ENCODE measurements around the gene ZNF827.

The ZNF827 gene

DNA sequence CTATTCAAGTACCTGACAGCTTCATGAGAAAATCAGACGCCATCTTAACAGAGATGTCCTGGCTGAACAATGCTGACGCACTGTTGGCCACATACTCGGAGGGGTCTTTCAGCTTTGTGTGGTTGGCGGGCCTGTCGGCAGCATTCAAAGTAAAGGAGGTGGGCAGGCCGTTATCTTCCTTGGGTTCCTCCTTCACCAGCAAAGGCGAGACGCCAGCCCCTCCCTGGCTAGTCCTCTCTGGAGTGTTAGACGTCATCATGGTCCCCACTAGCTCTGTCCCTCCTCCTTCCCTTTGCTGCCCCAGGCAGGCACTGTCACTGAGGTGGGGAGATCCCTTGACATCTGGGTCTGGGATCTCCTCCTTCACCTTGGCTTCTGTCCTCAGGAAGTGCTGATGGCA lies 53.0 kb downstream of the ZNF827 start:
- DNase-seq = no peak

DNA sequence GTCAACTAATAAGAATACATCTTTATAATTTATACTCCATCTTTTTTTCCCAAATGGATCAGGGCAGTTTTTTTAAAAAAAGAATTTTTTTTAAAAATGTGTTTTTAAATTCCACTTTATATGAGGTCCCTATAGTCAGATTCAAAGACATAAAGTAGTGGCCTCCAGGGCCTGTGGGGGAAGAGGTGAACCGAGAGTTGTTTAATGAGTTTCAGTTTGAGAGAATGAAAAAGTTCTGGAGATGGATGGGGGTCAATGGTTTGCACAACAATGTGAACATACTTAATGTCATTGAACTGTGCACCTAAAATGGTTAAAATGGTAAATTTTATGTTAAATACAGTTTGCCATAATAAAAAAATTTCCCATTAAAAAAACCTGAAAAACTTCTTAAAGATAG lies 53.8 kb downstream of the ZNF827 start:
- DNase-seq = no peak

DNA sequence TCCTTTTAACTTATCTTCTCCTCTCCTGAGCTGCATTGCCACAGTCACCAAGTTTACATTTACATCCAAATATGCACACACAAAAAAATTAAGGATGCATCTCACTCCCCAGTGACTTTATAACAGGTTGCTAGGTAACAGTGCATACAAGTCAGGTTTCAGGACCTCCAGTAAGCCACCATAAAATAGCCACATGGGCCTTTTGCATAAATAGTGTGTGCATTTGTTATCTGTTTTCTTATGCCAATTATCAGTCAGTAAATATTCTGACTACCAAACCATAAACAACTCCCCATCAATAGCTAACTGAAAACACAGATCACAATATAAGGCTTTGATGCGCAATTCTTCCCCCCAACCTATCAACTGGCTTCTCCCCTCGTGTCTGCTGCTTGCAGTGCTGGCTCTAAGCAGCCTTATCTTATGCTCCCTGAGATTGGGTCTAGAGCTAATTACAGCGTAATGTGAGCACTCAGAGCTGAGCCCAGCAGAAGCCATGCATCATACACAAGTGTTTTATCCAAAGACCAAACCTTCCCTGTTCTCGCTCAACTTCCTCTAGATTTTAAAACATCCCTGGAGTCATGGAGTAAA lies 55.4 kb downstream of the ZNF827 start:
- no peak for DNase-seq

DNA sequence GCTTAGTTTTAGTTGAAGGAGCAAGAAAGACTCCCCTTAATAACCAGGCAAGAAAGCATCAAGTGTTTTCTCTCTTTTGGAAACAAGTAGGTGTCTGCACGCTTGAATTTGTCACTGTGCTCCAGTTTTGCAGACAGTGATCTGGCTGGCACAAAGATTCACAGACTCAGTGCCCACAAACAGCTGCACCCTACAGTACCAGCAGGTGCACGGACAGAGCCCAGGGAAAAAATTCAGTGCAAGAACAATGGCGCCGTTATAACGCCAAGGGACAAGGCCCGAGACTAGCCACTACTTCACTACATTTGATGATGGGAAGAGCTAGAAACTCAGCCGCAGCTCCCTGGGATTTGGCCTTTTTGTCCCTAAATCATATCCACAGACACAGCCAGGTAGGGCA lies 56.0 kb downstream of the ZNF827 start:
- DNase-seq = no peak

DNA sequence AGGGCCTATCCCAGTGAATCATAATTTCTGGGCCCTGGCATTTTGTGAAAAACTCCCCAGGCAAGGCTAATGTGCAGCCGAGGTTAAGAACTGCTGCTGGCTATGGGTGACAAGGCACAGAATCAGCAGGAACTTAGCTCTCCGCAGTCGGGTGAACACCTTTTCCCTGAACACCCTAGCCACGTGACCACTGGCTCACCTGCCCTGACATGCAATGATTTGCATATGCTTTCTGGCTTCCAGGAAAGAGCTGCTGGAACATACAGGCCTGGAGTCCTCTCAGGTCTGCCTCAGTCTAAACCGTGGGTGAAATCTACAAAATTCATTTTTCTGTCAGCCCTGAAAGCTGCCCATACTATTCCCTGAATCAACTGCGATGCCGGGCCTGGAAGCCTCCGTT lies 56.6 kb downstream of the ZNF827 start:
- DNase-seq = no peak

DNA sequence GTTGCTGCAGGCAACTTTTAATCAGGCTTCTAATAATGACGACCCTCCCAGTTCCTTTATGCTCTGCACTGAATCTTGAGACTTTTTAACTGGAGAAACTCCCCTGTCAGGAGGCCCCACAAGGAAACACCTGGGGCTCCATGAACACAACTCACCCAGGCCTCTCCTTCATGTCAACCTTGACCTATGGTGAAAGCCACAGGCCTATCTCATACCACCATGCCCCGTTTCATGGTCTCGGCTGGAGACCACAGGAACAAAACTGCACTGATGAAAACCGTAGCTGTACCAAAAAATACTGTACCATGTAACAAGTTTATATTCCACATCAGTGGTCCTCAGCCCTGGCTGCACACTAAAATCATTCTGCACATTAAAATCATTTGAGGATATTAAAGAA lies 57.0 kb downstream of the ZNF827 start:
- DNase-seq = no peak

DNA sequence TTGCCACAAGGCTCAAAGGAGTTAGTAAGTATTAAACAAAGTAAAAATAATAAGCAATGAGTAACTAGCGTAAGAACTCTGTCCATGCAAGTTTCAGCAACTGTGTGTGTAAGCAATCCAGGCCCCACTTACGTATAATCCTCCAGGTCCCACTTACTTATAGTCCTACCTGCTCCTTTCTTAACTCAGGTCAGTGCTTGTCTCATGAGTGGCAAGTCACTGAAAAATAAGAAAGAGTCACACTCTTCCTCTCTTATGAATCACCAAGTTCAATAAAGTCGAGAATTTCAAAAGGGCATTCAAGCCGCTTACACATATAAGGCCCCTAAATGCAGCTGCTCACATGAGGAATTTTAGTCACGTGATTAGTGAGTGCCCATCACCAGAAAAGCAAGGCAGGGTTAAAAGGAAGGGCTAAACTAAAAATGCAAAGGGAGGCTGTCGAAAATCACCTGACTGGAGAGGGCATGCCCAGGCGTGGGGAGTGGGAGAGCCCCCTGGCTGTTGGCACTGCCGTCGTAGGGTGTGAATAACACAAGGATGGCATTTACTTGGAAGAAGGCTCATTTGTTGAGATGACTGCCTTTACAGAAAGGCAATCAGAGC lies 58.2 kb downstream of the ZNF827 start:
- DNase-seq = no peak

DNA sequence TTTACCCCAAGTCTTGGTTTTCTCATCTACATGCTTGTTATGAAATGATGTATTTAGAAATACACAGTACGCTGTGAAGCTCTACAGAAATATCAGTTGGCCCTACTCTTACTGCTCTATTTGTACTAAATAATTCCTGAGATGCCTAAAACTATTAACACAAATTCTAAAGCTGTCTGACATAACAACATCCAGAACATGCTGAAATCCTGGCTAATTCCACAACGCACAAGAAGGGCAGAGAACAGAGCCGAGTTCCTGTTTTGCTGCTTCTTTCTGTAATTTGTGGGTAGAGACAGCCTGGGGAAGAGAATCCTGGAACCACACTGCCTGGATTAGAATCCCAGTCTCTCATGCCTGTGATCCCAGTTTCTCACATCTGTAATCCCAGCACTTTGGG lies 59.0 kb downstream of the ZNF827 start:
- no peak for DNase-seq

DNA sequence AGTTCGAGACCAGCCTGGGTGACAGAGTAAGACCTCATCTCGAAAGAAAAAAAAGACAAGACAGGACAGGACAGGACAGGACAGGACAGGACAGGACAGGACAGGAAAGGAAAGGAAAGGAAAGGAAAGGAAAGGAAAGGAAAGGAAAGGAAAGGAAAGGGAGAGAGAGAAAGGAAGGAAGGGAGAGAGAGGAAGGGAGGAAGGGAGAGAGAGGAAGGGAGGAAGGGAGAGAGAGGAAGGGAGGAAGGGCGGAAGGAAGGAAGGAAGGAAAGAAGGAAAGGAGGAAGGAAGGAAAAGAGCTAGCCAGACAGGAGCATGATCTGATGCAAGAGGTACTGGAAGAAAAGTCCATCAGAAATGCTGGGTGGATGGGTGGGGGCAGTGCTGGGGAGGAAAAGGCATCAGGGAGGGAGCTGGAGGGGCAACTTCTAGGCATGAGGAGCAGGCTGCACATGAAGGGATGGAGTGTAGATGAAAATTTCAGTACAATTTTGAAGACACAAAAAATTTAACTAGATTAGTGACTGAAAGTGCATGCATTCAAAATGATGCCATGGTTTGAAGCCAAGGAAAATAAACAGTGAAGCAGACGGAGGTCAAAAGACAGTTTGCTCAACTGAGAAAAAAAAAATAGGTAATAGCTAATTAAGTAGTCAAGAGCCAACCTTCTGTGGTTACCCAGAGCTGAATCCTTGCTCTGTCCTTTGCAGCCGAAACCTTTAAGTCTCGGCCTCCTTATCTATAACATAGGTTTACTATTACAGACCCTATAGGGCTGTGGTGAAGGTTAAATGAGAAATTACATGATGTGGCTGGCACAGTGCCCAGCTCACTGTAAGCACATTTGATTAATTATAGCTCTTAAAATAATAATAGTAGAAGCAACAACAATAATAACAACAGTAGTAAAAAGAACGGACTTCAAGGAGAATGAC lies 59.9 kb downstream of the ZNF827 start:
- no peak for DNase-seq

DNA sequence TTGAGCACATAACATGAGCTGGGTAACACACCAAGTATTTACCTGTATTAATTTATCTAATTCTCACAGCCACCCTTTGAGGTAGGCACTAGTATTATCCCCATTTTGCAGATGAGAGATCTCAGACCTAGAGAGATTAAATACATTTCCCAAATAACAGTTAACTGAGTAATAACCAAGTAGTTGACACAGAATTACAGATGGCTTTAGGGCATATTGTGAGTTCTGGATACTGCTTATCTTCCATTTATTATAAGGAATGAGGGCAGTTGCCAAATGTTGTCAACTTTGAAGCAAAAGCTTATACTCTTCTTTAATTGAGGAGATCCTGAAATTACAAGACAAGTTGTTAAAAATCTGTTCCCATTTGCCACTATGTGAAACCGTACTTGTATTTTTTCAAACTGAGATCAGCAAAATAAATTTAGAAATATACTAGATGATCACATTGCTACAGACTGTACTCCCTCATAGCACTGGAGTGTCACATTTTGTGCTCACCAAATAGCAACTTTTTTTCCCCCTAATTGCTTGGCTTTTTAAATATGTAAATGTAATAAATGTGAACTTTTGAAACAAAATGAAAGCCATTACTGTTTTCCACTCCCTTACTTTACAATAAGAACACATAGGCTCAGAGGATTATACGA lies 62.0 kb downstream of the ZNF827 start:
- DNase-seq = no peak

DNA sequence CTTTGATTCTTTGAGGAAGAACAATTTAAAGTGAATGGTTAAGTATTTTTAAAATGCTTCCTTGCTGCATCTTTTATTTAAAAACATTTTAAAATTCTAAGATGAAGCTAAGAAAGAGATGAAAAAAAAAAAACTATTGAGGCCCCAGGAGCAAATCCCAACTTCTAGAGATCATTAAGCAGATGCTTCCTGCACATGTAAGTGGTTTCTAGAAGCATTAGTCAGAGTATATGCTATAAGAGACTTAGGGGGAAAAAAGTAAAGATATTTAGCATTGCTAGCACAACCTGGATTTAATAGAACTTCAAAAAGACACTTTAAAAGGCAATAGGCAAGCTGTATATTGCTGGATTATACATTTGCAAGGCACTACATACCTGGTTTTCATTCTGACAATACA lies 64.7 kb downstream of the ZNF827 start:
- DNase-seq = no peak

DNA sequence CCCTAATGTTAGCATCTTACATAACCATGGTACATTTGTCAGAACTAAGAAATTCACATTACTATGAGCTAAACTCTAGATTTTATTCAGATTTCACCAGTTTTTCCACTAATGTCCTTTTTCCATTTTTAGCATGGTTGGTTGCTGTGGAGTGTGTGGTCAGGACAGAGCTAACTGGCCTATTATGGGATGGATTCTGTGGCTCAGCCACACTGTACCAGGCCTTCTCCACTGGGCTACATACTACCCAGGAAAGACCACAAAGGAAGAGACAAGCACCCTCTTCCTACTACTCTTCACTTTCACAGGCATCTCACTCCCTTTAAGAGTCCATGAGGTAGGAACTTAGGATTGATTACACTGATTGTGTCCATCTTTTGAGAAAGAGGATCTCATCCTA lies 67.4 kb downstream of the ZNF827 start:
- DNase-seq = no peak

DNA sequence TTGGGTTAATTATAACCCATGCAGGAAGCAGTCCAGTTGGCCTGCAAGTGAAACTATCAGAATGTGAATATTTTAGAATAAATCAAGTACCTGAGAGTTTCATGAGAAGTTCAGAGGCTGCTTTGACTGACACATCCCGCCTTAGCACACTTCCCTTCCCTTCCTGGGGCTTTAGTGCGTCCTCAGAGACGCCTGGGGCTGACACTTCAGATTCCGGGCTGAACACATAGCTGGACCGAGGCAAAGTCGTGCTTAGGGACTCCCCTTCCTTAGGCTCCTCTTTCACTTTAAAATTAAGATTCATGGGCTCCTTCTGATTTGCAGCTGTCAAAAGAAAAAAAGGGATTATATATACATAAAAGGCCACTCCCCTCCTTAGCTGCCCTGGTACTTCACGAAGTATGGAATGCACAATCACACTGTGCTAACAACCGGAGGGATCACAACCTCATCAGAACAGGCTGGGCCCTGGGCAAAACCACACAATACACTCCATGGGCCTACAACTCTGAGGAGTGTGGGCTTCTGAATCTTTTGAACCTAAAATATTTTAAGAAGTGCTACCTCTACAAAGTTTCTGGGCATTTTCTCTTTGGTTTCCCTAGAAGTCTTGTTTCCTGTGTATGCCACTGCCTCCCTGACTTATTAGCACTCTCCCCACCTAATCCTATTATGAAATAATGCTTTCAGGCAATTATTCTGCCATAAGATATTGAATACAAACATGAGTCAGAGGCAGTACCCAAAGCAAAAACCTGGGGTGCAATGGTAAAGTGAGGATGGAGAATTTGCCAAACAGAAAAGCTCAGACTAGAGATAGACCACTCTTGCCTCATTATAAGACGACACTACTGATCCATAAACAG lies 68.2 kb downstream of the ZNF827 start:
- DNase-seq = no peak

DNA sequence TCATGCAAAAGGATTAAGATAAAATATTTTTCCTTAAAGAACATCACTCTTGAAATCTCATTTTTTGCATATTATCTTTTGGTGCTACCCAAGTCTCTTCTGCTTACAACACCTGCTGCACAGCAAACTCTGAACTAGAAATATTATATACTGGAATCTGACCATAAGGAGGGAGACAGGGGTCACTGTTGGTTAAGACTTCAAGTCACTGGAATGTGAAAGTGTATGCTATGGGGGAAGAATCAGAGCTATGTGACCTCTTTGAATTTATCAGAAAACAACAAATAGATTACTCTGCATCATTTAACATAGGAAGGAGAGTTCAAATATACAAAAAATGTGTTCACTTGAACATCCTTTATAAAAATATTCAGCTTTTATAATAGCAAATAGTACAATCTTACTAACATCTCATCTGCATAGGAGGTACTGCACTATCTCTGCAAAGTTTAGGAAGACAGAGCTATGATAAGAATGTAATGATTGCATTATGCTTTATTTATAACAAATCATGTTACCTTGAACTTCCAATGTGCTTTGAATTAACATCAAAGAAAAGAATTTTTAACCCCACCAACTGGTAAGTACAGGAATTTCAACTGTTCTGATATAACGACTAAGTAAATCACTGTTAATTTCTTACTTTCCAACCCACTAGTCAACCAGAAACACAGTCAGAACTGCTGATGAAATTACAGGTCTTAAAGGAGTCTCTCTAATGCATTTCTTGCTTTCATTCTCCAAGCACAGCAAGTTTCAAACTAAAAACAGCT lies 69.8 kb downstream of the ZNF827 start:
- DNase-seq = no peak

DNA sequence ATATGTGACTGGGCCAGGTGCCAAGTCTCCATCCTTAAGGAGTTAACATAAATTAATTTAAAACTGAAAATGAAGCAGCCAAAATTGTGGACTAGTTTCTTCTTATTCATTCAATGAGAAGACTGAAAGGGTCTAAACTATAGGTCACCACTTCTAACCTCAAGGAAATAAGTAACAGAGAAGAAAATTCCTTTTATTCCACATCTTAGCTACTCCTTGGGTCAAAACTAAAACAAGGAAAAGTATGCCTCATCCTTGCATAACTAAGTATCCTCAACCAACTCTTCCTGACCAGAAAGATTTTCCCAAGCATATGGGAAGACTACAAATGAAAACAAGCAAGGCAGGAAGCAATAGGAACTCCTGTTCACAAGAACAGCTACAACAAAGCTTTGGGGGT lies 71.2 kb downstream of the ZNF827 start:
- DNase-seq = no peak

DNA sequence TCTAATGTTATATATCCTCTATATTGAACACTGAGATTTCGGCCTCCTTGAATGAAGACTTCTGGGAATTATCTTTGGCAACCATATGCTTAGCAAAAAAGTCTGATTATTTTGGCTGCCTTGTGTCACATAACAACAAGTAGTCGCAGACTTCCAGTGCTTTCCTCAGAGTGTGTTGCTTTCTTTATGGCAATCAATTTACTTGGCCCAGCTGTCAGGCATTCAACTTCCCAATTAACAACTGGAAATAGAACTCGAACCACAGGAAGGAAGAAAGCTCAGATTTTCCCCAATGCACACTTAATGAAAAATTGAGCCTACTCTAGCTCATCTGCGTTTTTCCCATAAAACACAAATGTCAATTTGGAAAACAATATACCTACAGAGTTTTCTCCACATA lies 71.6 kb downstream of the ZNF827 start:
- DNase-seq = no peak

DNA sequence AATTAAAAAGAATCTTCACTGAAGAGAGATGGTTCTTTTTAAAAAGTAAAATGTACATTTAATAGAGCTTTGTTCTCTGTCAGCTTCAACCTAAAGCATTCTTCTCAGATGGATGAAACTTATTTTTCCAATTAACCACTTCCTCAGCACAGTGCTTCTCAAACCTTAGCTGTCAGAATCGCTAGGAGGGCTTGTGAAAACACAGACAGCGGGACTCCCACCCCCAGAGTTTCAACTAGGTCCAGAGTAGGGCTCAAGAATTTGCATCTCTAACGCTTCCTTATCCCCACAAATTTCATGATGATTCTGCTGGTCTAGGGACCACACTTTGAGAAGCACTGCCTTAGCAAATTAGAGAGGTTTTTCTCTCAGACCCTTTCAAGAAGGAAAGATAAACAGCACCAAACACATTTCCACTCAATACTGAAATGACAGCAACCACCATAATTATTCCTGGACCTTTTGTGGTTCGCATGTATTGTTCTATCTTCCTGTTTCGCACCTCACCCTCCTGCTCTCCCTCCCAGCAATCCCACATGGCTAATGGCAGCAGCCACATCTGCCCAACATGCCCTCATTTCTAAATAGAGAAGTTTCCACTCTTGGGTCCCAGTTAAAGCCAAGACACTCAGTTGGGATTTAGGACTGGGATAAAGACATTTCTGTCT lies 73.2 kb downstream of the ZNF827 start:
- no peak for DNase-seq

DNA sequence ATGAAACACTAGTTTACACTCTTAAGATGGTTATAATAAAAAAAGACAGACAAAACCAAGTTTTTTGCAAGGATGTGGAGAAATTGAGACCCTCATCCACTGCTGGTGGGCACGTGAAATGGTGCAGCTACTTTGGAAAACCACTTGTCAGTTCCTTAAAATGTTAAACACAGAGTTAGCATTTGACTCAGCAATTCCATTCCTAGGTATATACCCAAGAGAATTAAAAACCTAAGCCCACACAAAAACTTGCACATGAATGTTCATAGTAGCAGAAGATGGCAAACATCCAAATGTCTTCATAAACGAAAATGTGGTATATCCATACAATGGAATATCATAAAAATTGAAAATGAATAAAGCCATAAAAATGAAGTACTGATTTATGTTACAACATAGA lies 75.4 kb downstream of the ZNF827 start:
- no peak for DNase-seq

DNA sequence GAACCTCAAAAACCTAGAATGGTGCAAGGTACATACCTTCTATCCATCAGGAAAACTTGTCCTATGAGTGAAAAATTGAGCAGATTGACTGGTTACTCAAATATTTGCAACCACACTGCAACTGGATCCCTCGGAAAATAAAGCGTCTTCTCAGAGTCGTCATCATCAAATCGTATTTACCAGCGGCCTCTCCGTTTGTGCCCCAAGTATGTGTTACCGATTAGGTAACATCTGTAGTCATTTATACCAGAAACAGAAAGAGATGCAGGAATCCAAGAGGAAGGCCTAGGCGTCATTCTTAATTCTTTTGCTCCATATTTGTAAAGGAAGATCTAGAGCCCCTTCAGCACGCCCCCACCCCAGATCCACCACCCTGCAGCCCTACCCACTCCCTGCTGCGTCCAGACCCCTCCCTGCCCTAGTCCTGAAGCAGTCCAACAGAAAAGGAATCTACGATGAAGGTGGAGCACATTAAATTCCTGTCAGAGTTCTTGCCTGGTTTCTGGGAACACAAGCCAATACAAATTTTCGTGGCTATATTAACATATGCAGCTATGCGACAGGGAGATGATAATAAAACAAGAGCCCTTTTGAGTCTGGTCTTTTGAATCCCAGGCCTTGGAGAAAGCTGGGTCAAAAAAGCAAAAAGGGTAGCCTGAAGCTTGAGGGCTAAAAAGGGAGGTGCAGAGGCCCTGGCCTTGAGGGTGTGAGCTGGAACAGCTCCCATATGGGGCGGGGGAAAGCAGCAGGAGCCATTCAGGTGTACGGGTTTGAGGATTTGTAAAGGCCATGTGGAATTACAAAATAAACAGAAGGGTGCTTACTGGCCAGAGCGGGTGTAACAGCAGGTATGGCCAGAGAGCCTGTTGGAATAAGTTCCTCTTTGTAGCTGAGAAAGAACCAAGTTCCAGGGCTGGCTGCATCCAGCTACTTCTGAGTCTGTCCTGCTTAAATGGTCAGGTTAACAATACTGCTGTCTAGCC lies 77.0 kb downstream of the ZNF827 start:
- no peak for DNase-seq

DNA sequence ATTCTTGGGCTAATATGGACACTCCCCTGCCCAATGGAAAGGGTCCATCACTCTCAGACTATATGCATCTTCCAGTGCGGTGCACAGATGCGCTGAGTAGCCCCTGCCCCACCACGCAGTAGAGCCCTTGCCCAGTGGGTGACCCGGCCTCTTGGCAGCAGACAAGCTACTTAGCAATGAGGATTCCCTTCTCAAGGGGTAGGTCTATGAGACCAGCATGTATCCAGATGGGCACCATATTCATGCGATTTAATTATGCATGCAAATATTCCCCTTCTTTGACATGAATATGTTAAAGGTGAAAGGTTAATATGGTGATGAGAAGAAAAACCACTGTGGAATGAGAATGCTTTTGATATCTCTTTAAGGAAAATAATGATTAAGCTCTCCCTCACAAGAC lies 77.7 kb downstream of the ZNF827 start:
- DNase-seq = no peak
